Stimulated activated CD8-positive, alpha-beta memory T cell treated with anti-CD3 and anti-CD28 coated beads, Interleukin-7, amount 100 ng/mL, for 4 hours (primary cell): Measurements from ENCODE around the gene CLIC1.

Experiments used
- DNase-seq, 2 donors: peaks; one replicate each; pipeline ENCODE4 v3.0.0-alpha.2; 2020; ENCODE audit warnings: low read depth in 2 of 2

The CLIC1 gene

DNA sequence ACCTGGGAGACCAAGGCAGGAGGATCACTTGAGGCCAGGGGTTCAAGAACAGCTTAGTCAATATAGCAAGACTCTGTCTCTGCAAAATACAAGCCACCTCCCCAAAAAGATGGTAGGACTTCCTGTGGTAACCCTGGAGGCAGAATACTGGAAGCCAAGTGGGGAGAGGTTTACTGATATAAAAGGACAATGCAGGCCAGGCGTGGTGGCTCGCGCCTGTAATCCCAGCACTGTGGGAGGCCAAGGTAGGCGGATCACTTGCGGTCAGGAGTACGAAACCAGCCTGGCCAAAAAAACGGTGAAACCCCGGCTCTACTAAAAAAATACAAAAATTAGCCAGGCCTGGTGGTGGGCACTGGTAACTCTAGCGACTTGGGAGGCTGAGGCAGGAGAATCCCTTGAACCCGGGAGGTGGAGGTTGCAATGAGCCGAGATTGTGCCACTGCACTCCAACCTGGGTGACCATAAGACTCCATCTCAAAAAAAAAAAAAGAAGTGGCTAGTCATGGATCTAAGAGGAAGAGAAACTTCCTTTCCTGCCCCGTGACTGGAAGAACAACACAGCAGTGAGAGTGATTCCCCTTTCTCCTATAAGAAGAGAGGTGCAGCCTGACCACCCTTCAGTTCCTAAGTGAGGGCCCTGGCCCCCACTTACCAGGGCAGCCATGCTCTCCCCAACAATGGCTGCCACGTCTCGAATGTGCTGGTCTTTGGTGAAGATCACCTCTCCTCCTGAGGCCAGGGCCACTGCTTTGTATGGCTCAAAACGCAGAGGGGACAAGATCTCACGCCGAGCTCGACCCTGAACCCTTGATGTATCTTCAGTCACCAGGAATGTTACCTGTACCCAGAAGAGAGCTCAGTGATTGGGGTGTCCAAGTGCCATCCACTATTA is 32.3 kb upstream of the CLIC1 start:
- DNase-seq, result no peak

DNA sequence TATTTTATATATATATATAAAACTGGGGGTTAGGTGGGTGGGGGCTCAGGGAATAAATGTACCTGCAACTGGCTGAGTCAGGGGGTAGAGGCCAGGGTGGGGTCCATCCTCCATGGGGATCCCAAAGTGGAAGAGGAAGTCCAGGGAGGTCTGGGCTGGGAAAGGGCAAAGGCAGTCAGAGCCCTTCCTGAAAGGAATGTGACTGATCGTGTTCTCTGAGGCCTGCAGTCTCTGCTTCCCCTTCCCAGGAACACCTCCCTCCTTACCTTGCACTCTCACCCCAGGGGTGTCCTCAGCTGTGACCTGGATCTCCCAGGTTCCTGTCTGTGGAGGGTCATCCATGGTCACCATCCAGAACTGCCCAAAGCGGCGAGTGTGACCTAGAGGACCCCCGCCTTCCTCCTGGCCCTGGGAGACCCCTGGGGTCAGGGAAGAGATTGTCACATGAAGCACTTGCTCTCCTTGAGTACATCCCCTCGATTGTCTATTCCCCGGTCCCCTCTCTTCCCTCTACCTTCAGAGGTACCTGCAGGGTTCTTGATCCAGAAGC is 30.8 kb upstream of the CLIC1 start:
- no peak for DNase-seq

DNA sequence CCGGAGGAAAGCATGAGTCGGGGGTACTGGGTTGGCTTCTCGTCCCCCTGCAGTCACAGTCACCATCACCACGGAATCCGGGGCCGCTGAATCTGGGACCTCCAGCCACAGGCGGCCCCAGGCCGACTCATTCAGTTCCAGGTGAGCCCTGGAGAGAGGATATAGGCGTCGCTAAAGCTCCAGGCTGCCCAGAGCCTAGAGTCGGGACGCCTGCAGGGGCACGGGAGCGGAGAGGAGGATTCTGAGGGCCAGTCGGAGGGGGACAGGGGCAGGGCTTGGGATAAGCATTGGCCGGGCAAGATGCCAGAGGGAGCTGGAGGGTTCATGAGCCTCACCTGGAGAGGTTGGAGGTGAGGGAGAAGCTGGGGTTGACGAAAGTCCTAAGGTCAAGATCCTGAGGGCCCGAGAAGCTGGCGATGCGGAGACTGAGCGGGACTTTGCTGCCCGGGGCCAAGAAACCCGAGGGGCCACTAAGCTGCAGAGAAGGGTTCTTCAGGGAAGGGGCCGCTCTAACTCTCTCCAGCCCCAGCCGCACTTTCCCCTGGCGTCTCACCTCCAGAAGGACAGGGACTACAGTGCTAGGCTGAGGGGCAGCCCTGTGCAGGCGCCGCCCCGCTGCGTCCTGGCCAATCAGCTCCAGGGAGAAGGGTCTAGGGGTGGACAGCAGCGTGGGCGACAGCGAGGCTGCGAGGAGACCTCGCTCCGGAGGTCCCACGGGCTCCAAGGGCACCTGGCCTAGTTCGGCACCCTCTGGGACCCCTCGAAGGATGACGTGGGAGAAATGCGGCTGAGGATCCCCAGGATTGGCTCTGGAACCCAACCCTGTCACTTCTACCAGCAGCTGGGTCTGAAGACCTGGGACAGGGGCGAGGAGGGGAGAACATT is 29.8 kb upstream of the CLIC1 start:
- no peak for DNase-seq

DNA sequence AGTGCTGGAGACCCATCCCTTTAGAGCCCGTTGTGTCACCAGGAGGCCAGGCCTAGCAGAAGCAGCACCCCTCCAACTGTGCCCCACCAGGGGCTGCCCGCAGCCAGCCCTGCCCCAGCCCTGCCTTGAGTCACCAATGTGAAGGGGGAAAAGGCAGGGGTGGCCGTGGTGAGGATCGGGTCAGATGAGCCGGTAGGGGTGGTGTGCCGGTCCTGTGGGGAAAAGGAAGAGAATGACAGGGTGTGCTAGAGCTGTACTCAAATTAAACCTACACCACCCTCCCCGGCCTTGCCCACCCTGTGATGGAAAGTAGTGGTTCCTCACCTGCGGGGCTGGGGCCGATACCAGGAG is 29.2 kb upstream of the CLIC1 start:
- DNase-seq, result no peak

DNA sequence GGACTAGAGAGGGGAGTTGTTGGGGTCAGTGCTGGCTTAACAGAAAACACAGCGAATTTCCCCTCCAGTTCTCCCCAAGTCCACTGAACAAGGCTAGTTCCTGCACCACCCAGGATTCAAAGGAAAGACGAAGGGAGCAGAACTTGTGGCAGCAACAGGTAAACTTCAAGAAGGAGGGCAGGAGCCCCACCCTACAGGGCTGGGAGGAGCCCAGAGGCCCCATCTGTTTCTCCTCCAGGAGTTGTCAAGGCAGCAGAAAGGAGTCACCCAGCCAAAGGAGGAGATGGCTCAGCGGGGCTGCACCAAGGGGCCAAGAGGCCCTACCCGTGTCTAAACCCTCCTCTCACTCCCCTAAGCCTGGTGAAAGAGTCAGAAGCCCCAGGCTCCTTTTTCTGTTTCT is 27.9 kb upstream of the CLIC1 start:
- DNase-seq, result no peak

DNA sequence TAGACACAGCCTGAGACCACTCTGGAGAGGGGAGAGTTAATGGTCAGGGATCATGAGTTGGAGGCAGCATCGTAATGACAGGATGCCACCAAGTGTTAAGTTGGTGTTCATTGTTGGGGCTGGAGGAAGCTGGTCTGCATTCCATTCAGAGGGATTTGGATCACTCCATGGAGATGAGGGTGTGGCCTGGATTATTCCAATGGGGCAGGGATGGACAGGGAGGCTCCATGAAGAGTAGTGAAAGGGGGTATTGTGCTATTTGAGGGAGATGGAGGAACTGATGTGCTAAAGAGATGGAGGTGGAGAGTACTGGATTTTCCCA is 27.2 kb upstream of the CLIC1 start:
- DNase-seq, result no peak

DNA sequence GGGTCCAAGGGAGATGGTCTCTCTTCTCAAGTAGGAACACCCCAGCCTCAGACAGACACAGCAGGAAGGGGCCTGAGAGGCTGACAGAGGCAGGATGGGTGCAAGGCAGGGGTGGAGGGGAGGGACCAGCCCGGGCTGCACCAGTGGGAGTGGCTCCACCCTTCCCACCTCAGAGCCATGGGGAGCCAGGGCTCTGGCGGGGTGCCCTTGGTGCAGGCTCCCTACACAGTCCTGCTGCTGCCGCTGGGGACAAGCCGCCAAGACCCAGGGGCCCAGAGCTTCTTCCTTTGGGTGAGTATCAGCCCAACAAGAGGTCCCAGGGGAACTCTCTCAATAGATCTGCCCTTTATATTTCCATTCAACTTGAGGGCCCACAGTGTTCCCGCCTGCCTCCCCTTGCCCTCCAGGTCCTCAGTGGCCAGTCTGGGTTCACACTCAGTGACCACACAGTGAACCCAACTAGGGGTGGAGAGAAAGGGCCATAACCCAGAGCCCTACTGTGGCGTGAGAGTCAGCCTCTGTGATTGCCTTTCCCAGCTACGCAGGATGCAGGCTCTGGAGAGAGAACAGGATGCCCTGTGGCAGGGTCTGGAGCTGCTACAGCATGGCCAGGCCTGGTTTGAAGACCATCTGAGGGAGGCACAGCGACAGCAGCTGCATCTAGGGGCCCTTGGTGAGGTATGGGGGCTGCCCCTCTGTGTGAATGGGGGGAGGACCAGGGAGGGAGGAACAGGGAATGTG is 26.7 kb upstream of the CLIC1 start:
- no peak for DNase-seq

DNA sequence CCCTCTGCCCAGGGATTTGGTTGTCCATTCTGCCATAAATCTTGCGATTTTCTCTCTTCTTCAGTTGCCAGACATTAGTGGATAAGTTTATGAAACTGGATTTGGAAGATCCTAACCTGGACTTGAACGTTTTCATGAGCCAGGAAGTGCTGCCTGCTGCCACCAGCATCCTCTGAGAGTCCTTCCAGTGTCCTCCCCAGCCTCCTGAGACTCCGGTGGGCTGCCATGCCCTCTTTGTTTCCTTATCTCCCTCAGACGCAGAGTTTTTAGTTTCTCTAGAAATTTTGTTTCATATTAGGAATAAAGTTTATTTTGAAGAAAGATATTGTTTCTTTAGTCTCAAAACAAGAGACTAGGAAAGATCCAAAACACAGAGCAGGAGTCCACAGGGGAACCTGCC is 26.0 kb upstream of the CLIC1 start, which contains the start of gene SAPCD1:
TSS of gene SAPCD1 (plus strand) at position 301 of the 400 bp plus-strand sequence. CDS start 399 bp downstream, outside the sequence.
- no peak for DNase-seq

GRCh38 chr6:31761343-31761742 is 25.0 kb upstream of the CLIC1 start:
- DNase-seq, result no peak

- no peak for DNase-seq
These were observed 24.5 kb upstream of the CLIC1 start for GRCh38 chr6:31760790-31761189.

DNA sequence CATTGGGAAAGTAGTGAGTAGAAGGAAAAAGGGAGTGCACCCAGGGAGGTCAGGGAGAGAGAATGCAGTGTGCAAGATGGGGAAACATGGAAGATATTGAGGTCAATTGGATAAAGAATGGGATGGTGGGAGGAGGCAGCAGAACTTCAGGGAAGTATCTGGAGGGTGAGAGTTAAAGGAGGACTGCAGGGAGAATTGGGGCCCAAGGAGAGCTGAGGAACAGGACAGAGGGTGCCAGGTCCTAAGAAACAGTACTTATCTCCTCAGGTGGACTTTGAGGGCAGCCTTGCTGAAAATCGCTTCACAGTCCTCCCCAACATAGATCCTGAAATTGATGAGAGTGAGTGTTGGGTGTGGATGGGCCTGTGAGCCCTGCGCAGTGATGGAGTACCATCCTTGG is 22.0 kb upstream of the CLIC1 start:
- no peak for DNase-seq

DNA sequence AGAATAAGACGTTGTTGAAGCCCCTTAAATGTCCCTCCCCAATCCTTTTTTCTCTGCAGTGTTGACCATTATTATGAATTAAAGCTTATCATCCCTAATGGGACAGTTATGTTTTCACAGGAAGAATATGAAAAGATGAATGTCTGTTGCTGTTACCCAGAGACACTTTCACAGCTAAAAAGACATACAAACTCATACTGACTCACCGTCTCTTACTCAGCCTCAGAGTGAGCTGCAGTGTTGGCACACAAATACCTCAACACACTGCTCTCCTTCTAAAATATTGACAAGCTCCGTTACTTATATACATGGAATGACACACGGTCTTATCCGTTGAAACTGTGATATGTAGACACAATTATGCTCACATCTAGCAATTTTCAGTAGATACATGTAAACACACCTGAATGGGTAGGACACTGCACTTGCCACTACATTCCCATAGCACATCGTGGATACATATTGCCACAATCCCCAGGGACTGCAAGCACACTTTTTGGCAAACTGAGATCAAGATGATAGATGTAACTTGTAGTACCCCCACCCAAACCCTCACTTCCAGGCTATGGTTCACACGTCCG is 16.5 kb upstream of the CLIC1 start:
- DNase-seq, result no peak

- no peak for DNase-seq
These were observed 14.2 kb upstream of the CLIC1 start for GRCh38 chr6:31750411-31751022.

DNA sequence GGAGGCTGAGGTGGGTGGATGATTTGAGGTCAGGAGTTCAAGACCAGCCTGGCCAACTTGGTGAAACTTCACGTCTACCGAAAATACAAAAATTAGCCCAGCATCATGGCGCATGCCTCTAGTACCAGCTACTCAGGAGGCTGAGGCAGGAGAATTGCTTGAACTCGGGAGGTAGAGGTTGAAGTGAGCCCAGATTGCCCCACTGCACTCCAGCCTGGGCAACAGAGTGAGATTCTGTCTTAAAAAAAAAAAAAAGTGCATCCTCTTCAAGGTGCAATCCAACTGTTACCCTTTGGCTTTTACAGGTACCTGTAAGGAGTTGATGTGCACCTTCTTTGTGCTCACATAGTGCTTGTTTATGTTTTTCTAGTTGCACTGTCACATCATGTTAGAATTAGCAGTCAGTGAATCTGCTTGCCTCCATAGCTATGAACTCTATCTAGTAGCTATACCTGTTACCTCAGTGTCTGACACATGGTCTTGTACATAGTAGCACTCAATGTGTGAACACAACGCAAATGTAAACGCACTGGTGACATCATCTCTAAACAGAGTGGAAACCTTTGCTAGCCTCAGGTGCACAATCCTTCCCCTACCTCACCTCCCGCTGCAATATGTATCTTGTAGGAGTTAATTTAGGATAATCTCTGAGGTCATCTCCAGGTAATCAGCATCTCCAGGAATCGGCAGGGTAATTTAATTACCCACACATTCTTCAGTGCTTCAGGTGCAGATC is 13.1 kb upstream of the CLIC1 start:
- no peak for DNase-seq

DNA sequence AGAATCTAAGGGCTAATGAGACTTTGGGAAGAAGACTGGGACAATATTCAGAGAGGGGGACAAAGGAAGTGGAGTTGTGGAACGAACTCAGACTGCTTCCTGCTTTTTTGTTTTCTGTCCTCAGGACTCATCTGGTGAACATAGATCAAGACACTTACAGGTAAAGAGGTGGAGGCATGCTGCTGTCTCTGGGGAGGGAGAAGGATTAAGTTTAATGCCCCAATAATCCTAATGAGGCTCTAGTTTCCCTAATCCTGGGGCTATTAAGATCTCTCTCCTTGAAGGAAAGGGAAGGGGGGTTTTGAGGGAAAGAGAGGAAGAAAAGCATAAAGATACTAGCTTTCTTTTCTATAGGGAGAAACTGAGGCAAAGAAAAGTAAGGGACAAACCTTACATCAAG is 8.1 kb upstream of the CLIC1 start:
- DNase-seq, result no peak

- no peak for DNase-seq
These were observed 6.6 kb upstream of the CLIC1 start for GRCh38 chr6:31742894-31743293.

GRCh38 chr6:31741815-31742214 is 5.5 kb upstream of the CLIC1 start:
- no peak for DNase-seq

GRCh38 chr6:31740397-31741223 is 4.3 kb upstream of the CLIC1 start:
- DNase-seq, result no peak

- DNase-seq, result peak; percentile 92
These were observed 3.5 kb upstream of the CLIC1 start, which contains the start of gene MSH5 for GRCh38 chr6:31739639-31740396. MSH5 (plus strand) TSS chr6:31740005; CDS start chr6:31740467, 462 bp downstream.
